Mucosa of descending colon (tissue), 3 donors: ENCODE data around the gene NT5C3B. TPM values are rescaled to one million over a fixed set of nuclear protein-coding genes. Genes with fewer than 3 reads are reported as not detected.
"Not testable (repeated sequence)": the region's sequence is repeated elsewhere in the genome, so short reads cannot be mapped to it uniquely, and the experiment has no call there.

Source experiments
- ATAC-seq: fragments of 200-7000 bp; cut with Tn5 transposase; one replicate; pipeline ENCODE4 v1.9.1; 2020; ENCODE audit warnings: mild to moderate bottlenecking, moderate library complexity
- DNase-seq, 3 donors: peaks; one replicate each; pipeline ENCODE4 v3.0.0-alpha.2; 2020
- H3K36me3 ChIP-seq: fragments of 200-600 bp; one replicate; pipeline ENCODE4 v1.8.0; 2021; ENCODE audit warnings: low read depth, mild to moderate bottlenecking
- H3K4me1 ChIP-seq: fragments of 200-600 bp; one replicate; pipeline ENCODE4 v1.8.0; 2021; ENCODE audit warnings: low read depth, mild to moderate bottlenecking
- H3K4me3 ChIP-seq: fragments of 200-600 bp; one replicate; pipeline ENCODE4 v1.8.0; 2021; ENCODE audit warnings: mild to moderate bottlenecking
- H3K9me3 ChIP-seq: fragments of 200-600 bp; one replicate; pipeline ENCODE4 v1.8.0; 2021; ENCODE audit warnings: mild to moderate bottlenecking
- CTCF ChIP-seq: fragments of 200-600 bp; IDR thresholded peaks from one replicate; pipeline ENCODE4 v1.8.0; 2022; ENCODE audit warnings: antibody characterized with exemption, mild to moderate bottlenecking
- intact Hi-C, 2 donors: fragments of 100-400 bp; cut with DNase I in 1 of 2; cut with micrococcal nuclease in 1 of 2; formaldehyde crosslinking; loops; one replicate each; pipeline versions ENCODE4 v1.11.0 to v1.11.1; 2022; cut with DNase I, micrococcal nuclease
- total RNA-seq, 3 donors: library from RNA; stranded (reverse); fragmentation: NEBNext Ultra II Directional in 2 of 3; extraction: Animal tissue kit (Norgen Biotek cat#: 25700) in 2 of 3; gene quantifications; one replicate each; pipeline versions ENCODE4 v1.2.1 to v1.2.4, GENCODE V29; 2021 to 2023
- donor health status: DM: no; HTN: no; CAD: no; lungs with moderate emphysema.
- donor health status: DM: no; HTN: no; CAD: no.
- donor health status: DM: no; HTN: yes; CAD: no.

The NT5C3B gene
- total RNA-seq, 3 donors from 2014 or later = 17.8 to 46.5 (median 19.1) TPM

- Histone ChIP-seq H3K9me3 (no peaks in the 10 kb centered on the region), H3K4me1 (peaks cover 13% of the 10 kb centered on the region), H3K4me3 (no peak overlapping the region), H3K36me3 (no peaks in the 10 kb centered on the region)
- DNase-seq (no peak), ATAC-seq (no peak)
- intact Hi-C loops = no loop called here
- no peak for TF ChIP-seq CTCF
Observed at GRCh38 chr17:41860254-41860931, 24.4 kb upstream of the NT5C3B start.

GRCh38 chr17:41851382-41851781 is 15.3 kb upstream of the NT5C3B start:
- H3K4me1 ChIP-seq, ATAC-seq, H3K36me3 ChIP-seq, intact Hi-C loops, H3K4me3 ChIP-seq, H3K9me3 ChIP-seq, DNase-seq: not testable (repeated sequence)

- no peak for DNase-seq
- Histone ChIP-seq H3K4me1 (no peaks in the 10 kb centered on the region), H3K4me3 (no peak overlapping the region), H3K36me3 (no peaks in the 10 kb centered on the region), H3K9me3 (no peaks in the 10 kb centered on the region)
- no peak for TF ChIP-seq CTCF
- ATAC-seq = no peak
- intact Hi-C loops = no loop called here
Observed at GRCh38 chr17:41849251-41849990, 13.4 kb upstream of the NT5C3B start.

DNA sequence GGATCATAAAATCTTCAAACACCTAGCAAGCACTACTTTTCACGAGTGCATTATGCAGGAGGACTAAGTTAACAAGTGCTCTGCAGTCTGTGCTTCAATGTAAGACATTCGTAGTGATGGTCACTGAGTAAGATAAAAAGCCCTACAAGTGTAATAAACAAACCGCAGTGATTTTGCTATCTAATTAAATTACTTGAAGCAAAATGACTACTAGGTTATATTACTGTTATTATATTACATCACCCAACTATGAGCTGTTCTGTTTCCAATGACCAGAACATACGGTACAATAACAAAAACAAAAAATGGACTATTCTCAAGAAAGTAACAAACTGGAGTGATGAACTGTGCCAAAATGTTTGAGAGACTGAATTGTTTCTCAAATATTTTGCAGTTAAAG is 12.8 kb upstream of the NT5C3B start:
- DNase-seq = no peak
- intact Hi-C loops = no loop called here
- no peaks in the 10 kb centered on the region for H3K36me3 ChIP-seq
- no peak overlapping the region for H3K4me3 ChIP-seq
- no peaks in the 10 kb centered on the region for H3K9me3 ChIP-seq
- no peaks in the 10 kb centered on the region for H3K4me1 ChIP-seq
- TF ChIP-seq CTCF = no peak
- ATAC-seq = no peak

- Histone ChIP-seq H3K4me1 (no peaks in the 10 kb centered on the region), H3K4me3 (no peak overlapping the region), H3K36me3 (no peaks in the 10 kb centered on the region), H3K9me3 (no peaks in the 10 kb centered on the region)
- TF ChIP-seq CTCF = no peak
- DNase-seq (no peak), ATAC-seq (no peak)
- intact Hi-C loops = no loop called here
Observed at GRCh38 chr17:41844971-41845370, 8.9 kb upstream of the NT5C3B start.

GRCh38 chr17:41840781-41841180 is 4.7 kb upstream of the NT5C3B start:
- DNase-seq, H3K36me3 ChIP-seq, H3K9me3 ChIP-seq, H3K4me1 ChIP-seq, intact Hi-C loops, H3K4me3 ChIP-seq, ATAC-seq: not testable (repeated sequence)

DNA sequence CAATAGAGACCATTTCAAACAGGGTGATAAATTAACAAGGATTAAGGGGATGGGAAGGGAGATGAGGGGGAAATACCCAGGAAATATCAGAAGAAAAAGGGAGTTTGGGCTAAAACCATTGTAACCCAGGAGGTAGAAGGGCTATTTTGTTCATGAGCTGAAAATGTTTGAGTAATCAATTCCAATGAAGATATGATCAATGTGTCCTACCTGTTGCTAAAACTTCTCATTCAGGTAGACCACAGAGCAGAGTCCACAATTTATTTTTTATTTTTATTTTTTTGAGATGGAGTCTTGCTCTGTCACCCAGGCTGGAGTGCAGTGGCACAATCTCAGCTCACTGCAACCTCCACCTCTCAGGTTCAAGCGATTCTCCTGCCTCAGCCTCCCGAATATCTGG is 3.4 kb upstream of the NT5C3B start:
- H3K4me3 ChIP-seq, ATAC-seq, H3K36me3 ChIP-seq, DNase-seq, intact Hi-C loops, H3K9me3 ChIP-seq, H3K4me1 ChIP-seq: not testable (repeated sequence)
